Measurements from ENCODE around the gene NDST4. TPM values are rescaled to one million over a fixed set of nuclear protein-coding genes. Genes with fewer than 3 reads are reported as not detected.

Gene NDST4
- total and polyA plus RNA-seq, 2 of the 13 experiments (the other 11 are each of a cell fraction or from before 2014, with no cell fraction given) = not detected

- no peak overlapping the region for H3K9ac ChIP-seq (ENCODE audit: insufficient read depth, low read depth, low read length)
- H3K36me3 ChIP-seq (replicated peaks in 1 of 2; ENCODE audit: control insufficient read depth in 1 of 2, insufficient read depth in 2 of 2, low read length in 2 of 2) = no peaks in the 10 kb centered on the region
- FAIRE-seq (no peak), ATAC-seq (no peak), DNase-seq (ENCODE audit: low spot score) (no peak)
- no peak overlapping the region for H3K4me3 ChIP-seq (replicated peaks in 1 of 3; ENCODE audit: insufficient read depth in 1 of 3, low read depth in 2 of 3, low read length in 3 of 3)
- H3K4me2 ChIP-seq (ENCODE audit: low read depth, low read length) = no peak overlapping the region
- no peaks in the 10 kb centered on the region for H3K27me3 ChIP-seq (ENCODE audit: control insufficient read depth in 1 of 2, insufficient read depth in 2 of 2, low read length in 2 of 2)
- WGBS (ENCODE audit: low lambda C conversion rate) = 8% methylated on average over 3 of the region's 3 CpGs
- H3K9me3 ChIP-seq (ENCODE audit: low read length) = no peaks in the 10 kb centered on the region
- in situ Hi-C loops (cut with HindIII; ENCODE audit: extremely low pct_ligation_motif_present, low pct_unique_long_range_greater_than_20kb) (no loop called here), intact Hi-C loops (cut with micrococcal nuclease; ENCODE audit: unreplicated experiment) (no loop called here)
- H3K27ac ChIP-seq (ENCODE audit: extremely low read length, insufficient read depth, low read length) = no peak overlapping the region
- H3K4me1 ChIP-seq (ENCODE audit: insufficient read depth, low read length) = no peaks in the 10 kb centered on the region
- no peak overlapping the region for H2AFZ ChIP-seq (ENCODE audit: low read length)
- ChIA-PET CTCF (ENCODE audit: low intra/inter-chr PET ratio, low total read pairs) (no interaction called here), POLR2A (no interaction called here)
- TF ChIP-seq ZNF629 (CRISPR knock-in tag; conservative IDR thresholded peaks at IDR 0.05) = no peak
- TF ChIP-seq PITX1 (CRISPR knock-in tag; IDR thresholded peaks at IDR 0.05) = no peak
- TF ChIP-seq SPEN (CRISPR knock-in tag; IDR thresholded peaks at IDR 0.05; ENCODE audit: low read depth) = no peak
- TF ChIP-seq DNMT3B (CRISPR knock-in tag; conservative IDR thresholded peaks at IDR 0.05) = no peak
- TF ChIP-seq ZMYM4 (CRISPR knock-in tag; IDR thresholded peaks at IDR 0.05) = no peak
- TF ChIP-seq ZNF841 (CRISPR knock-in tag; IDR thresholded peaks at IDR 0.05; ENCODE audit: borderline replicate concordance) = no peak
- no peak for TF ChIP-seq STAT5B (CRISPR knock-in tag; IDR thresholded peaks at IDR 0.05)
- no peak for TF ChIP-seq PPARG (CRISPR knock-in tag; conservative IDR thresholded peaks at IDR 0.05)
- H4K20me1 ChIP-seq (ENCODE audit: insufficient read depth, low read length) = no peaks in the 10 kb centered on the region
- no peaks in the 10 kb centered on the region for H3K79me2 ChIP-seq (ENCODE audit: insufficient read depth, low read length)
- no TSS peak for BruUV-seq (replicated peaks)
Measured at GRCh38 chr4:115145393-115146160, 32.2 kb upstream of the NDST4 start.

GRCh38 chr4:115128037-115128436 is 14.6 kb upstream of the NDST4 start:
- no peaks in the 10 kb centered on the region for H3K4me1 ChIP-seq (ENCODE audit: insufficient read depth, low read length)
- H4K20me1 ChIP-seq (ENCODE audit: insufficient read depth, low read length) = no peaks in the 10 kb centered on the region
- FAIRE-seq (no peak), ATAC-seq (no peak), DNase-seq (ENCODE audit: low spot score) (no peak)
- H3K9me3 ChIP-seq (ENCODE audit: low read length) = no peaks in the 10 kb centered on the region
- no peak overlapping the region for H3K4me2 ChIP-seq (ENCODE audit: low read depth, low read length)
- 0% methylated on average over 2 of the region's 2 CpGs for WGBS (ENCODE audit: low lambda C conversion rate)
- CTCF ChIA-PET (ENCODE audit: low intra/inter-chr PET ratio, low total read pairs) = no interaction called here
- H3K79me2 ChIP-seq (ENCODE audit: insufficient read depth, low read length) = no peaks in the 10 kb centered on the region
- H3K9ac ChIP-seq (ENCODE audit: insufficient read depth, low read depth, low read length) = no peak overlapping the region
- H3K36me3 ChIP-seq (replicated peaks in 1 of 2; ENCODE audit: control insufficient read depth in 1 of 2, insufficient read depth in 2 of 2, low read length in 2 of 2) = no peaks in the 10 kb centered on the region
- in situ Hi-C loops (cut with HindIII; ENCODE audit: extremely low pct_ligation_motif_present, low pct_unique_long_range_greater_than_20kb) (no loop called here), intact Hi-C loops (cut with micrococcal nuclease; ENCODE audit: unreplicated experiment) (no loop called here)
- no peak overlapping the region for H3K27ac ChIP-seq (ENCODE audit: extremely low read length, insufficient read depth, low read length)
- no peaks in the 10 kb centered on the region for H3K27me3 ChIP-seq (ENCODE audit: control insufficient read depth in 1 of 2, insufficient read depth in 2 of 2, low read length in 2 of 2)
- POLR2A ChIA-PET = no interaction called here
- BruUV-seq (replicated peaks) = no TSS peak
- no peak overlapping the region for H3K4me3 ChIP-seq (replicated peaks in 1 of 3; ENCODE audit: insufficient read depth in 1 of 3, low read depth in 2 of 3, low read length in 3 of 3)
- no peak overlapping the region for H2AFZ ChIP-seq (ENCODE audit: low read length)
- TF ChIP-seq MLLT10 (CRISPR knock-in tag; IDR thresholded peaks at IDR 0.05) (no peak), ZSCAN9 (CRISPR knock-in tag; IDR thresholded peaks at IDR 0.05; ENCODE audit: borderline replicate concordance) (no peak), MED1 (CRISPR knock-in tag; IDR thresholded peaks at IDR 0.05) (no peak), ZNF678 (CRISPR knock-in tag; IDR thresholded peaks at IDR 0.05) (no peak), ZNF556 (CRISPR knock-in tag; IDR thresholded peaks at IDR 0.05; ENCODE audit: borderline replicate concordance) (no peak), PHF8 (CRISPR knock-in tag; IDR thresholded peaks at IDR 0.05) (no peak), U2AF1 (optimal IDR thresholded peaks at IDR 0.05; ENCODE audit: low read depth, low read length) (no peak), ZNF747 (CRISPR knock-in tag; IDR thresholded peaks at IDR 0.05; ENCODE audit: borderline replicate concordance) (no peak), HIVEP1 (CRISPR knock-in tag; IDR thresholded peaks at IDR 0.05) (no peak), ZNF841 (CRISPR knock-in tag; IDR thresholded peaks at IDR 0.05; ENCODE audit: borderline replicate concordance) (no peak), ISX (CRISPR knock-in tag; conservative IDR thresholded peaks at IDR 0.05) (no peak), ZNF431 (CRISPR knock-in tag; IDR thresholded peaks at IDR 0.05; ENCODE audit: borderline replicate concordance, low read depth) (no peak), HOXA5 (CRISPR knock-in tag; IDR thresholded peaks at IDR 0.05) (no peak), SATB2 (CRISPR knock-in tag; IDR thresholded peaks at IDR 0.05) (no peak)
